Spinal cord (tissue), 10 donors: Measurements from ENCODE around the gene ENTREP3. TPM values are rescaled to one million over a fixed set of nuclear protein-coding genes. Genes with fewer than 3 reads are reported as not detected.
A peak's percentile ranks its signal among the peaks of the same experiment; 100 is the strongest.
"Not testable (repeated sequence)": the region's sequence is repeated elsewhere in the genome, so short reads cannot be mapped to it uniquely, and the experiment has no call there.

Source experiments
- DNase-seq, 6 donors: peaks; one replicate each; pipeline versions ENCODE4 v3.0.0 to v3.0.0-alpha.2; 2013 to 2015; ENCODE audit warnings: low spot score in 6 of 6, low read depth in 4 of 6
- H3K27ac ChIP-seq: one replicate; pipeline ENCODE4 v1.5.1; 2013; ENCODE audit warnings: low read depth, low read length, control low read depth
- H3K27me3 ChIP-seq: one replicate; pipeline ENCODE4 v1.6.1; 2013; ENCODE audit warnings: low read length; ENCODE audit not compliant: control insufficient read depth, insufficient read depth
- H3K36me3 ChIP-seq: one replicate; pipeline ENCODE4 v1.6.1; 2013; ENCODE audit warnings: low read length; ENCODE audit not compliant: control insufficient read depth, insufficient read depth
- H3K4me1 ChIP-seq: one replicate; pipeline ENCODE4 v1.6.1; 2013; ENCODE audit warnings: low read length; ENCODE audit not compliant: control insufficient read depth, insufficient read depth
- H3K4me3 ChIP-seq: one replicate; pipeline ENCODE4 v1.5.1; 2013; ENCODE audit warnings: low read depth, low read length, control low read depth
- H3K9me3 ChIP-seq: one replicate; pipeline ENCODE4 v1.6.1; 2013; ENCODE audit warnings: low read length; ENCODE audit not compliant: control insufficient read depth, insufficient read depth
- WGBS: methylation state at CpG from one replicate; pipeline ENCODE4 v1.1.5; 2013; ENCODE audit warnings: missing lambda C conversion rate; ENCODE audit not compliant: insufficient coverage; 5-methylcytosine and 5-hydroxymethylcytosine counted together
- polyA plus RNA-seq, 2 donors: library from polyadenylated mRNA; unstranded; fragments of 120-200 nt; gene quantifications; one replicate each; pipeline ENCODE4 v1.2.1, GENCODE V29; 2013; ENCODE audit not compliant: insufficient read length in 2 of 2
- total RNA-seq, 2 donors: library from RNA; depleted of rRNA in 1 of 2; stranded (reverse); fragments of 120-200 nt in 1 of 2; fragments of >200 nt in 1 of 2; gene quantifications; one replicate each; pipeline versions ENCODE4 v1.2.3 to v1.2.4, GENCODE V29; 2013 to 2014
- donor health status: healthy.

The ENTREP3 gene
- total and polyA plus RNA-seq, 4 donors, result 8.5 to 42.5 (median 20.2) TPM

GRCh38 chr1:155244368-155245162 is 10.7 kb downstream of the ENTREP3 start:
- H3K9me3 ChIP-seq, result no peaks in the 10 kb centered on the region
- peak overlapping the region; percentile 82 for H3K4me3 ChIP-seq
- H3K36me3 ChIP-seq, result peaks cover 28% of the 10 kb centered on the region
- H3K27me3 ChIP-seq, result no peaks in the 10 kb centered on the region
- peak; percentile 96 to 100 (median 99) for DNase-seq
- under 1% methylated on average over 51 of the region's 53 CpGs for WGBS
- H3K27ac ChIP-seq, result peak overlapping the region; percentile 93
- H3K4me1 ChIP-seq, result peaks cover 31% of the 10 kb centered on the region

GRCh38 chr1:155242805-155243358 is 12.4 kb downstream of the ENTREP3 start:
- peaks cover 31% of the 10 kb centered on the region for H3K4me1 ChIP-seq
- H3K27me3 ChIP-seq, result no peaks in the 10 kb centered on the region
- H3K27ac ChIP-seq, result no peak overlapping the region
- 61% methylated on average over 3 of the region's 3 CpGs for WGBS
- DNase-seq, result no peak
- H3K9me3 ChIP-seq, result no peaks in the 10 kb centered on the region
- no peak overlapping the region for H3K4me3 ChIP-seq
- H3K36me3 ChIP-seq, result peaks cover 18% of the 10 kb centered on the region

GRCh38 chr1:155241841-155242264 is 13.4 kb downstream of the ENTREP3 start:
- DNase-seq, result no peak
- Histone ChIP-seq H3K4me3 (no peak overlapping the region), H3K27ac (peak overlapping the region; percentile 15), H3K4me1 (peaks cover 31% of the 10 kb centered on the region), H3K36me3 (peaks cover 16% of the 10 kb centered on the region), H3K27me3 (no peaks in the 10 kb centered on the region), H3K9me3 (no peaks in the 10 kb centered on the region)
- WGBS, result 66% methylated on average over 3 of the region's 4 CpGs

GRCh38 chr1:155241069-155241679 is 14.1 kb downstream of the ENTREP3 start:
- DNase-seq, result peak in 3 of 6 donors; percentile 74 to 96 (median 93)
- whole genome bisulfite sequencing, result 18% methylated on average over 4 of the region's 4 CpGs
- Histone ChIP-seq H3K27ac (peak overlapping the region; percentile 15), H3K27me3 (no peaks in the 10 kb centered on the region), H3K36me3 (peaks cover 20% of the 10 kb centered on the region), H3K4me3 (peak overlapping the region; percentile 50), H3K9me3 (no peaks in the 10 kb centered on the region), H3K4me1 (peaks cover 31% of the 10 kb centered on the region)

- H3K27me3 ChIP-seq, result no peaks in the 10 kb centered on the region
- no peak overlapping the region for H3K4me3 ChIP-seq
- DNase-seq, result no peak
- no CpG with 5 or more reads among the region's 5 CpGs for WGBS
- no peaks in the 10 kb centered on the region for H3K9me3 ChIP-seq
- H3K27ac ChIP-seq, result no peak overlapping the region
- H3K4me1 ChIP-seq, result peaks cover 19% of the 10 kb centered on the region
- H3K36me3 ChIP-seq, result peaks cover 26% of the 10 kb centered on the region
Observed at GRCh38 chr1:155236451-155236850, 18.8 kb downstream of the ENTREP3 start.

- H3K4me1 ChIP-seq, result peaks cover 15% of the 10 kb centered on the region
- not testable (repeated sequence) for H3K27me3 ChIP-seq, H3K9me3 ChIP-seq, H3K27ac ChIP-seq, H3K4me3 ChIP-seq, DNase-seq
- 91% methylated on average over 3 of the region's 9 CpGs for WGBS
- H3K36me3 ChIP-seq, result peaks cover 26% of the 10 kb centered on the region
Observed at GRCh38 chr1:155235375-155235774, 19.9 kb downstream of the ENTREP3 start.

- Histone ChIP-seq H3K36me3 (peaks cover 24% of the 10 kb centered on the region), H3K4me1 (peaks cover 10% of the 10 kb centered on the region)
- H3K27me3 ChIP-seq, H3K4me3 ChIP-seq, DNase-seq, H3K9me3 ChIP-seq, H3K27ac ChIP-seq: not testable (repeated sequence)
- WGBS, result no CpG with 5 or more reads among the region's 5 CpGs
Observed at GRCh38 chr1:155233502-155233901, 21.8 kb downstream of the ENTREP3 start.

- H3K9me3 ChIP-seq, H3K4me3 ChIP-seq, H3K27me3 ChIP-seq: not testable (repeated sequence)
- Histone ChIP-seq H3K27ac (peak overlapping the region; percentile 67), H3K36me3 (peaks cover 17% of the 10 kb centered on the region), H3K4me1 (peaks cover 17% of the 10 kb centered on the region)
- WGBS, result 49% methylated on average over 11 of the region's 13 CpGs
- peak in 4 of 6 donors; percentile 55 to 89 (median 64) for DNase-seq
Observed at GRCh38 chr1:155232001-155232978, 23.0 kb downstream of the ENTREP3 start.

- not testable (repeated sequence) for H3K9me3 ChIP-seq, H3K36me3 ChIP-seq, DNase-seq, H3K27ac ChIP-seq, H3K4me3 ChIP-seq, H3K27me3 ChIP-seq
- peaks cover 24% of the 10 kb centered on the region for H3K4me1 ChIP-seq
- 25% methylated on average over 3 of the region's 3 CpGs for WGBS
Observed at GRCh38 chr1:155231302-155231701, 24.0 kb downstream of the ENTREP3 start.
